ENCODE results near the gene TXNRD3.

DNA sequence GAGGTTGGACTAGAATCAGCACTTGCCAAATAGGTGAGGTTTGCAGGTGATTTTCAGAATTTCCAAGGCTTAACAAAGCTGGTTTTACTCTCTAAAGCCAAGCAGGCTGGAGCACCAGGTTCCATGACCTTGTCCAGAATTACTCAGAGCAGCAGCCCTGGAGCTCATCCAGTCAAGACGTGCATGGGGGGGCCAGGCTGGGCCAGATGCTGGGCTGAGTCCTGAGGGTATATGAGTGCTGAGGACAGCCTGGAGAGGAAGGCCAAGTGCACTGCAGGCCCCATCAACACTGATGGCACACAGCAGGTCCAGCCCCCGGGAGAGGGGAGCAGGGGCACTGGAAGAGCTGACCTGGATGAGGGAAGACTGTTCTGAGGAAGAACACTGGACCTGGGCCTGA lies 3.0 kb upstream of the TXNRD3 start:
- TF ChIP-seq POLR2A (IDR thresholded peaks at IDR 0.05) = no peak
- TF ChIP-seq, protein P1, sequence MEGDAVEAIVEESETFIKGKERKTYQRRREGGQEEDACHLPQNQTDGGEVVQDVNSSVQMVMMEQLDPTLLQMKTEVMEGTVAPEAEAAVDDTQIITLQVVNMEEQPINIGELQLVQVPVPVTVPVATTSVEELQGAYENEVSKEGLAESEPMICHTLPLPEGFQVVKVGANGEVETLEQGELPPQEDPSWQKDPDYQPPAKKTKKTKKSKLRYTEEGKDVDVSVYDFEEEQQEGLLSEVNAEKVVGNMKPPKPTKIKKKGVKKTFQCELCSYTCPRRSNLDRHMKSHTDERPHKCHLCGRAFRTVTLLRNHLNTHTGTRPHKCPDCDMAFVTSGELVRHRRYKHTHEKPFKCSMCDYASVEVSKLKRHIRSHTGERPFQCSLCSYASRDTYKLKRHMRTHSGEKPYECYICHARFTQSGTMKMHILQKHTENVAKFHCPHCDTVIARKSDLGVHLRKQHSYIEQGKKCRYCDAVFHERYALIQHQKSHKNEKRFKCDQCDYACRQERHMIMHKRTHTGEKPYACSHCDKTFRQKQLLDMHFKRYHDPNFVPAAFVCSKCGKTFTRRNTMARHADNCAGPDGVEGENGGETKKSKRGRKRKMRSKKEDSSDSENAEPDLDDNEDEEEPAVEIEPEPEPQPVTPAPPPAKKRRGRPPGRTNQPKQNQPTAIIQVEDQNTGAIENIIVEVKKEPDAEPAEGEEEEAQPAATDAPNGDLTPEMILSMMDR (IDR thresholded peaks at IDR 0.05) = no peak

Measured in adrenal gland (tissue), 5 donors.